Measurements from ENCODE around the gene AKT3. TPM values are rescaled to one million over a fixed set of nuclear protein-coding genes. Genes with fewer than 3 reads are reported as not detected.

Gene AKT3
- total RNA-seq, 3 donors from 2014 or later (not counting 1 experiment from before 2014, with no cell fraction given) = 135 to 157 (median 136) TPM

DNA sequence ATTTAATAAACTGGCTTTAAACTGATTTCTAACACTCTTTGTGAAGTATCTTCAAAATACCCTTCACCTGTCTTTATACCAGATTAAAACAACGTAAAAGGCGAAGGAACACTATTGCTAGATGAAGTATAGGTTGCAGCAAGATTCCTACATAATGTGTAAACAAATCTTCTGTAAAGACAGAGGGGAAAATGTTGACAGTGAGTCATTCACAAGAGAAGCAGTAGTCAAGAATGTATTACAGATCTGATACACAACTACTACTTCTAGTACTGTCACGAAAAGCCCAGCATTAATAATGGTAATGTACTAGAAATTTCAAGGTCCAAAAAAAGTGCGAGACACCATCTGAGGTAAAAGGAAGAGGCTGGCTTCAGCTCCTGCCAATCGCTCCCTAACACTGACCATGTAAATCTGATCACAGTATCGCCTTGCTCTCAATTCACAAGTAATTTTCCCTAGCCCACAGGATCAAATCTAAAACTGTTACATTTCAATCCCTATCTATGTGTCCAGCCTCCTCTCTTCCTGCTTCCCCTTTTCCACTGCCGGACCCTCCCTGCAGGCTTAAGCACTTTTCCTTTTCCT is 290.4 kb downstream of the AKT3 start:
- H3K27ac ChIP-seq (ENCODE audit: low read length) = no peak overlapping the region
- no peaks in the 10 kb centered on the region for H3K27me3 ChIP-seq (ENCODE audit: control insufficient read depth, insufficient read depth, low read length)
- peaks cover 26% of the 10 kb centered on the region for H3K36me3 ChIP-seq (ENCODE audit: control insufficient read depth, insufficient read depth, low read length)
- TF ChIP-seq CTCF (IDR thresholded peaks at IDR 0.05) = no peak
- Mint-ChIP-seq H3K9me3 (no peaks in the 10 kb centered on the region), H3K27me3 (ENCODE audit: low read depth in 2 of 2) (no peaks in the 10 kb centered on the region), H3K4me1 (peaks cover 0 to 11% of the 10 kb centered on the region in 2 donors), H3K4me3 (no peak overlapping the region), H3K36me3 (peaks cover 11% of the 10 kb centered on the region), H3K27ac (no peak overlapping the region)
- intact Hi-C loops (cut with micrococcal nuclease) = no loop called here
- DNase-seq = no peak
- no peak for ATAC-seq
- over 99% methylated on average over 4 of the region's 7 CpGs for WGBS (ENCODE audit: insufficient coverage)
- H3K4me3 ChIP-seq (ENCODE audit: low read length) = no peak overlapping the region
- H3K9me3 ChIP-seq (ENCODE audit: control insufficient read depth, insufficient read depth, low read length) = no peaks in the 10 kb centered on the region
- no peaks in the 10 kb centered on the region for H3K4me1 ChIP-seq (ENCODE audit: control insufficient read depth, insufficient read depth, low read length)

- ATAC-seq = no peak
- WGBS (ENCODE audit: insufficient coverage) = 100% methylated on average over 1 of the region's 1 CpG
Measured at GRCh38 chr1:243558576-243558975, 291.5 kb downstream of the AKT3 start.

GRCh38 chr1:243557866-243558265 is 292.2 kb downstream of the AKT3 start:
- no peaks in the 10 kb centered on the region for H3K9me3 Mint-ChIP-seq
- no peak for TF ChIP-seq CTCF (IDR thresholded peaks at IDR 0.05)
- intact Hi-C loops (cut with micrococcal nuclease) = no loop called here
- H3K9me3 ChIP-seq (ENCODE audit: control insufficient read depth, insufficient read depth, low read length) = no peaks in the 10 kb centered on the region
- H3K4me1 Mint-ChIP-seq = peaks cover 0 to 11% of the 10 kb centered on the region in 2 donors
- no peak for ATAC-seq
- no peaks in the 10 kb centered on the region for H3K27me3 ChIP-seq (ENCODE audit: control insufficient read depth, insufficient read depth, low read length)
- peaks cover 11% of the 10 kb centered on the region for H3K36me3 Mint-ChIP-seq
- no peak overlapping the region for H3K27ac Mint-ChIP-seq
- H3K36me3 ChIP-seq (ENCODE audit: control insufficient read depth, insufficient read depth, low read length) = peaks cover 17% of the 10 kb centered on the region
- H3K27ac ChIP-seq (ENCODE audit: low read length) = no peak overlapping the region
- H3K4me3 ChIP-seq (ENCODE audit: low read length) = no peak overlapping the region
- no peaks in the 10 kb centered on the region for H3K4me1 ChIP-seq (ENCODE audit: control insufficient read depth, insufficient read depth, low read length)
- no peak overlapping the region for H3K4me3 Mint-ChIP-seq
- no peaks in the 10 kb centered on the region for H3K27me3 Mint-ChIP-seq (ENCODE audit: low read depth in 2 of 2)
- no peak for DNase-seq

More at GRCh38 chr1:243558576-243558975, 291.5 kb downstream of the AKT3 start:
- no peak for DNase-seq
- Mint-ChIP-seq H3K9me3 (no peaks in the 10 kb centered on the region), H3K27ac (no peak overlapping the region), H3K27me3 (ENCODE audit: low read depth in 2 of 2) (no peaks in the 10 kb centered on the region), H3K4me3 (no peak overlapping the region), H3K36me3 (peaks cover 11% of the 10 kb centered on the region), H3K4me1 (peaks cover 0 to 11% of the 10 kb centered on the region in 2 donors)
- Histone ChIP-seq H3K9me3 (ENCODE audit: control insufficient read depth, insufficient read depth, low read length) (no peaks in the 10 kb centered on the region), H3K4me1 (ENCODE audit: control insufficient read depth, insufficient read depth, low read length) (no peaks in the 10 kb centered on the region), H3K27me3 (ENCODE audit: control insufficient read depth, insufficient read depth, low read length) (no peaks in the 10 kb centered on the region), H3K4me3 (ENCODE audit: low read length) (no peak overlapping the region), H3K36me3 (ENCODE audit: control insufficient read depth, insufficient read depth, low read length) (peaks cover 24% of the 10 kb centered on the region), H3K27ac (ENCODE audit: low read length) (no peak overlapping the region)
- TF ChIP-seq CTCF (IDR thresholded peaks at IDR 0.05) = no peak
- intact Hi-C loops (cut with micrococcal nuclease) = no loop called here

- Histone ChIP-seq H3K27ac (ENCODE audit: low read length) (no peak overlapping the region), H3K36me3 (ENCODE audit: control insufficient read depth, insufficient read depth, low read length) (peaks cover 5% of the 10 kb centered on the region), H3K4me1 (ENCODE audit: control insufficient read depth, insufficient read depth, low read length) (no peaks in the 10 kb centered on the region), H3K9me3 (ENCODE audit: control insufficient read depth, insufficient read depth, low read length) (no peaks in the 10 kb centered on the region), H3K27me3 (ENCODE audit: control insufficient read depth, insufficient read depth, low read length) (no peaks in the 10 kb centered on the region), H3K4me3 (ENCODE audit: low read length) (no peak overlapping the region)
- H3K4me3 Mint-ChIP-seq = no peak overlapping the region
- intact Hi-C loops (cut with micrococcal nuclease) = no loop called here
- no peaks in the 10 kb centered on the region for H3K9me3 Mint-ChIP-seq
- no peaks in the 10 kb centered on the region for H3K27me3 Mint-ChIP-seq (ENCODE audit: low read depth in 2 of 2)
- H3K36me3 Mint-ChIP-seq = no peaks in the 10 kb centered on the region
- no peak for TF ChIP-seq CTCF (IDR thresholded peaks at IDR 0.05)
- peaks cover 8 to 14% of the 10 kb centered on the region in 2 donors for H3K4me1 Mint-ChIP-seq
- DNase-seq (no peak), ATAC-seq (no peak)
- no peak overlapping the region for H3K27ac Mint-ChIP-seq
- 97% methylated on average over 4 of the region's 4 CpGs for WGBS (ENCODE audit: insufficient coverage)
Measured at GRCh38 chr1:243554686-243555085, 295.4 kb downstream of the AKT3 start.
